Transverse colon (tissue), 4 donors: ENCODE results near the gene MAGEA9. TPM values are rescaled to one million over a fixed set of nuclear protein-coding genes. Genes with fewer than 3 reads are reported as not detected.
A peak's percentile ranks its signal among the peaks of the same experiment; 100 is the strongest.
"Not testable (repeated sequence)": the region's sequence is repeated elsewhere in the genome, so short reads cannot be mapped to it uniquely, and the experiment has no call there.

Experiments used
- DNase-seq: peaks from one replicate; pipeline ENCODE4 v3.0.0-alpha.2; 2019
- H3K27ac ChIP-seq, 4 donors: fragments of 200-600 bp; sonication (generic); 2 replicates each; pipeline ENCODE4 v1.5.1; 2016 to 2018; ENCODE audit warnings: inconsistent platforms in 4 of 4
- H3K27me3 ChIP-seq: fragments of 200-600 bp; sonication (generic); 2 replicates; pipeline ENCODE4 v1.5.1; 2017; ENCODE audit warnings: inconsistent platforms
- H3K36me3 ChIP-seq, 4 donors: fragments of 200-600 bp; sonication (generic); 2 replicates each; pipeline ENCODE4 v1.5.1; 2017 to 2019; ENCODE audit warnings: inconsistent platforms in 4 of 4
- H3K4me1 ChIP-seq, 4 donors: fragments of 200-600 bp; sonication (generic); 2 replicates each; pipeline ENCODE4 v1.5.1; 2017 to 2020; ENCODE audit warnings: inconsistent platforms in 4 of 4
- H3K4me3 ChIP-seq, 4 donors: fragments of 200-600 bp; sonication (generic); 1 replicate in 1 of 4; 2 replicates in 3 of 4; pipeline versions ENCODE4 v1.5.1 to v1.6.1; 2017 to 2019; ENCODE audit warnings: inconsistent platforms in 4 of 4
- H3K9me3 ChIP-seq, 2 donors: fragments of 200-600 bp; sonication (generic); 2 replicates each; pipeline ENCODE4 v1.5.1; 2017 to 2019; ENCODE audit warnings: inconsistent platforms in 2 of 2
- EP300 ChIP-seq: sonication (generic); formaldehyde crosslinking; IDR thresholded peaks from one replicate; pipeline ENCODE4 v1.6.1; 2017; ENCODE audit warnings: antibody characterized with exemption, low read depth
- POLR2A ChIP-seq: fragments of 450-650 bp; IDR thresholded peaks from one replicate; pipeline ENCODE4 v1.6.1; 2016; ENCODE audit warnings: antibody characterized with exemption, mild to moderate bottlenecking, moderate library complexity
- POLR2AphosphoS5 ChIP-seq, 3 donors: sonication (generic); formaldehyde crosslinking; IDR thresholded peaks; one replicate each; pipeline ENCODE4 v1.6.1; 2016; ENCODE audit warnings: antibody characterized with exemption in 3 of 3
- WGBS, 2 donors: methylation state at CpG; one replicate each; pipeline ENCODE4 v1.1.5; 2018; ENCODE audit warnings: low coverage in 1 of 2; 5-methylcytosine and 5-hydroxymethylcytosine counted together
- in situ Hi-C, 4 donors: fragments of 200-750 bp; cut with MboI; loops; one replicate each; pipeline versions ENCODE4 v1.15.0 to v1.15.1; 2017; ENCODE audit warnings: low sequenced_read_pairs in 3 of 4, low pct_ligation_motif_present in 1 of 4, low pct_unique_long_range_greater_than_20kb in 1 of 4
- intact Hi-C: fragments of 100-400 bp; cut with DNase I; formaldehyde crosslinking; loops from one replicate; pipeline ENCODE4 v1.15.1; 2023; ENCODE audit warnings: low total_unique reads
- total RNA-seq, 4 donors: library from RNA; depleted of rRNA; stranded (reverse); fragments of >200 nt; gene quantifications; one replicate each; pipeline ENCODE4 v1.1.0, GENCODE V29; 2016
- TF ChIP-seq, protein P1 (sequence below), 5 experiments: fragments of 200-600 bp in 3 of 5; fragments of 450-650 bp in 2 of 5; sonication (generic) in 3 of 5; IDR thresholded peaks; 1 replicate in 2 of 5; 2 replicates in 3 of 5; pipeline ENCODE4 v1.5.1; 2016 to 2017; ENCODE audit warnings: antibody characterized with exemption in 5 of 5, inconsistent platforms in 3 of 5, mild to moderate bottlenecking in 2 of 5, moderate library complexity in 1 of 5

The MAGEA9 gene
- total RNA-seq, 4 donors from 2014 or later = not detected

DNA sequence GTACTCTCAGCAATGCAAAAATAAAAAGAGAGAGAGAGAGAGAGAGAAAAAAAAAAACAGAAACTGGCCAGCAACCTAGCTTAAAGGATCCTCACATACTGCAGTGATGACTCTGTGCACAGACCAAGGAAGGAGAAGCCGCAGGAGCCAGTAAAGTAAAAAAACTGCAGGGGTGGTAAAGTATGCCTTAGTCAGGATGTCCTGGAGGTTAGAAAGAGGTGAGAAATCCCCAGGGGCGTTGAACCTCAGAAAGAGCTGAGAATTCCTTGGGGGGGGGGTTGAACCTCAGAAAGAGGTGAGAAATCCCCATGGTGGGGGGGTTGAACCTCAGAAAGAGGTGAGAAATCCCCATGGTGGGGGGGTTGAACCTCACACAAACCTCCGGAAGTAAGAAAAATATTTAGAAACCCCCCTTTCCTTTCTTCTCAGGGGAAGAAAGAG lies 48.0 kb downstream of the MAGEA9 start:
- no peaks in the 10 kb centered on the region for H3K9me3 ChIP-seq
- no peaks in the 10 kb centered on the region for H3K36me3 ChIP-seq
- peak overlapping the region in 1 of 4 donors; percentile 21 for H3K27ac ChIP-seq
- no peak for TF ChIP-seq EP300
- TF ChIP-seq, protein P1, sequence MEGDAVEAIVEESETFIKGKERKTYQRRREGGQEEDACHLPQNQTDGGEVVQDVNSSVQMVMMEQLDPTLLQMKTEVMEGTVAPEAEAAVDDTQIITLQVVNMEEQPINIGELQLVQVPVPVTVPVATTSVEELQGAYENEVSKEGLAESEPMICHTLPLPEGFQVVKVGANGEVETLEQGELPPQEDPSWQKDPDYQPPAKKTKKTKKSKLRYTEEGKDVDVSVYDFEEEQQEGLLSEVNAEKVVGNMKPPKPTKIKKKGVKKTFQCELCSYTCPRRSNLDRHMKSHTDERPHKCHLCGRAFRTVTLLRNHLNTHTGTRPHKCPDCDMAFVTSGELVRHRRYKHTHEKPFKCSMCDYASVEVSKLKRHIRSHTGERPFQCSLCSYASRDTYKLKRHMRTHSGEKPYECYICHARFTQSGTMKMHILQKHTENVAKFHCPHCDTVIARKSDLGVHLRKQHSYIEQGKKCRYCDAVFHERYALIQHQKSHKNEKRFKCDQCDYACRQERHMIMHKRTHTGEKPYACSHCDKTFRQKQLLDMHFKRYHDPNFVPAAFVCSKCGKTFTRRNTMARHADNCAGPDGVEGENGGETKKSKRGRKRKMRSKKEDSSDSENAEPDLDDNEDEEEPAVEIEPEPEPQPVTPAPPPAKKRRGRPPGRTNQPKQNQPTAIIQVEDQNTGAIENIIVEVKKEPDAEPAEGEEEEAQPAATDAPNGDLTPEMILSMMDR (IDR thresholded peaks at IDR 0.05) = no peak
- no peak for TF ChIP-seq POLR2A
- no peak for TF ChIP-seq POLR2AphosphoS5 (IDR thresholded peaks at IDR 0.05)
- no peak for DNase-seq
- 53 to 78% methylated on average over 1 to 3 of the region's 3 CpGs for WGBS, 2 donors
- H3K27me3 ChIP-seq = no peaks in the 10 kb centered on the region
- no peaks in the 10 kb centered on the region for H3K4me1 ChIP-seq
- in situ Hi-C loops (no loop called here), intact Hi-C loops (no loop called here)
- peak overlapping the region in 1 of 4 donors; percentile 13 for H3K4me3 ChIP-seq

DNA sequence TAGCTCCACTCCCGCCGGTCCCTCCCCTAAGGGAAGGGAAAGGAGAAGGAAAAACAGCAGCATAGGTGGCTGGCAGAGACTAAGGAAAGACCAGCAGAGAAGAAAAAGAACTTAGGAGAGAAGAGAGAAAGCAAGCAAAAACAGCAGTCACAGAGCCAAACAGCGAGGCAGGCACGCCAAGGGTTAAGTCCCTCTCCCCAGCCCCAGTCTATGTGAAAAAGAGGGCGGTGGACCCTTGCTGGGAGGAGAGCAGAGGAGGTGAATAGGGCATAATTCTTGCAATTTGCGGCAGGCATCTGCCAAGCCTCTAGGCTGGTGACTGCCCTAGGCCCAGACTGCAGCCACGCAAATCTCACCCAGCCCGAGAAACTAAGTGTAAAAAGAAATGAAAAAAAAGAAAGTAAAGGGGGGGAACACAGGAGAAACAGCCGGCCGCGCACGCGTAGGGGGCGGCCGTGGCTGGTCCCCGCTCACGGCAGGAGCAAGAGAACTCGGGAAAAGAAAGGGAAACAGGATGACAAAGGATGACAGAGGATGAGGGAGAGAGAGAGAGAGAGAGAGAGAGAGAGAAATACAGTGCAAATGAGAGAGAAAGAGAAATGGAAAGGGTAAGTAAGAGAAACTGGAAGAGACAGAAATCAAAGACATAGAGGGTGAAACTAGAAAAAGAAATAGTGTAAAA lies 48.6 kb downstream of the MAGEA9 start:
- Histone ChIP-seq H3K36me3 (no peaks in the 10 kb centered on the region), H3K27ac (peak overlapping the region in 2 of 4 donors; percentile 21 to 31), H3K27me3 (no peaks in the 10 kb centered on the region), H3K9me3 (no peaks in the 10 kb centered on the region), H3K4me1 (no peaks in the 10 kb centered on the region), H3K4me3 (peak overlapping the region in 3 of 4 donors; percentile 4 to 13 (median 11))
- TF ChIP-seq POLR2A = no peak
- no peak for TF ChIP-seq EP300
- TF ChIP-seq POLR2AphosphoS5 (IDR thresholded peaks at IDR 0.05) = no peak
- TF ChIP-seq, protein P1 (IDR thresholded peaks at IDR 0.05) = no peak
- WGBS, 2 donors = 31 to 38% methylated on average over 13 to 18 of the region's 18 CpGs
- no peak for DNase-seq
- intact Hi-C loops = no loop called here
- in situ Hi-C loops = no loop called here

DNA sequence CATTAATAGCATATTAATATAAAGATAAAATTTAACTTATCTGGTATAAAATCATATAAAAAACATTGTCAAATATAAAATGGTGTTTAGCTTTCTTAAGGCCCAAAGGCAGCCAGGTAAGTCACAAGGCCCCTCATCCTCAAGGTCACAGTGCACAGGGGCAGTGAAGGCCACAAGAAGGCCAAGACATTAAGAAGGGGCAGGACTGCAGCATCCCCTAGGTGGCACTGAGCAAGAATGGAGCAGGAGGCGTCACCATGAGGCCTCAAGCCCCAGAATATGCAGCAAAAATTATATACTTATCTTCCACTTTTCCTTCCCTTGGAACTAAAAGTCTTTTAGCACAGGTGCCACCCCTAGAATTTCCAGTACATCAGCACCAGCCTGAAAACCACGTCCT lies 49.7 kb downstream of the MAGEA9 start:
- Histone ChIP-seq H3K4me3 (no peak overlapping the region), H3K36me3 (no peaks in the 10 kb centered on the region), H3K27ac (no peak overlapping the region), H3K4me1 (no peaks in the 10 kb centered on the region), H3K27me3 (no peaks in the 10 kb centered on the region), H3K9me3 (no peaks in the 10 kb centered on the region)
- DNase-seq = no peak
- WGBS, 2 donors = 72 to 100% methylated on average over 1 to 2 of the region's 2 CpGs
- intact Hi-C loops = no loop called here
- in situ Hi-C loops = no loop called here
- TF ChIP-seq, protein P1 (IDR thresholded peaks at IDR 0.05) = no peak
- TF ChIP-seq EP300 (no peak), POLR2AphosphoS5 (IDR thresholded peaks at IDR 0.05) (no peak), POLR2A (no peak)

DNA sequence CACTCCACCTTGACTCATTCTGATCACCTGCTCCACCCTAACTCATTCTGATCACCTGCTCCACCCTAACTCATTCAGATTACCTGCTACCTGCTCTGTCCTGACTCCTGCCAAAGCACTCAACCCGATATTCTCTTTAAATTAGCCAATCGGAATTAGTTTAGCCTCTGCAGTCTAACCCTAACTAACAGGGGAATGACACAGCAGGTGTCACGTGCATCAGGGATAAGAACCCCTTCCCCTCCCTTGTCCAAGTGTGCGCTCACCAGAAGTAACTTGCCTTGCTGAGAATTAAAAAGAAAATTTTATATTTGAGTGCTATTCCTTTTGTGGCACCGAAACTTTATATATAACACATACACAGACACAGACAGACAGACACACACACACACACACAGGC lies 55.0 kb downstream of the MAGEA9 start:
- H3K4me3 ChIP-seq, H3K27me3 ChIP-seq, DNase-seq, in situ Hi-C loops, H3K9me3 ChIP-seq, intact Hi-C loops, H3K27ac ChIP-seq, H3K36me3 ChIP-seq, H3K4me1 ChIP-seq: not testable (repeated sequence)
- WGBS, 2 donors = 68 to 100% methylated on average over 1 to 5 of the region's 5 CpGs

DNA sequence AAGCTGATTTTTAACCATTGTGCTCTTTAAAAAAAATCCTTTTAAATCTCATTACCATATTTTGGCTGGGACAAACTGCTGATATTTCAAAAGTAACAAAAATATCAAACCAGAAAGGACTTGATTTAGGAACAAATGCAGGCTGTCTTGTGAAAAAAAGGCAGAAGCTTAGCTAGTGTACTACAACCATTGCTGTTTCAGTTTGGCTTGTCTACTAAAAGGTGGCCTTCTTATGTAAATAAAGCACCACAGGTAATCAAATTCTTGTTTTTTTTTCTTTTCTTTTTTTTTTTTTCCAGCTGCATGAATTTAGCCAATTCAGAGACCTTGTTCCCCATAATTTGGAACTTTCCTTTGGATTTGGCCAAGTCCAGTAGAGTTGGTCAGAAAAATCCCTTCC lies 55.4 kb downstream of the MAGEA9 start:
- no peaks in the 10 kb centered on the region for H3K4me1 ChIP-seq
- in situ Hi-C loops (no loop called here), intact Hi-C loops (no loop called here)
- H3K27me3 ChIP-seq = no peaks in the 10 kb centered on the region
- H3K36me3 ChIP-seq = no peaks in the 10 kb centered on the region
- H3K9me3 ChIP-seq = no peaks in the 10 kb centered on the region
- TF ChIP-seq POLR2A (no peak), POLR2AphosphoS5 (IDR thresholded peaks at IDR 0.05) (no peak), EP300 (no peak)
- TF ChIP-seq, protein P1 (IDR thresholded peaks at IDR 0.05) = no peak
- H3K4me3 ChIP-seq = no peak overlapping the region
- no peak overlapping the region for H3K27ac ChIP-seq
- no peak for DNase-seq
